ENCODE measurements around the gene PNPLA3.

The PNPLA3 gene, protein sequence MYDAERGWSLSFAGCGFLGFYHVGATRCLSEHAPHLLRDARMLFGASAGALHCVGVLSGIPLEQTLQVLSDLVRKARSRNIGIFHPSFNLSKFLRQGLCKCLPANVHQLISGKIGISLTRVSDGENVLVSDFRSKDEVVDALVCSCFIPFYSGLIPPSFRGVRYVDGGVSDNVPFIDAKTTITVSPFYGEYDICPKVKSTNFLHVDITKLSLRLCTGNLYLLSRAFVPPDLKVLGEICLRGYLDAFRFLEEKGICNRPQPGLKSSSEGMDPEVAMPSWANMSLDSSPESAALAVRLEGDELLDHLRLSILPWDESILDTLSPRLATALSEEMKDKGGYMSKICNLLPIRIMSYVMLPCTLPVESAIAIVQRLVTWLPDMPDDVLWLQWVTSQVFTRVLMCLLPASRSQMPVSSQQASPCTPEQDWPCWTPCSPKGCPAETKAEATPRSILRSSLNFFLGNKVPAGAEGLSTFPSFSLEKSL

DNA sequence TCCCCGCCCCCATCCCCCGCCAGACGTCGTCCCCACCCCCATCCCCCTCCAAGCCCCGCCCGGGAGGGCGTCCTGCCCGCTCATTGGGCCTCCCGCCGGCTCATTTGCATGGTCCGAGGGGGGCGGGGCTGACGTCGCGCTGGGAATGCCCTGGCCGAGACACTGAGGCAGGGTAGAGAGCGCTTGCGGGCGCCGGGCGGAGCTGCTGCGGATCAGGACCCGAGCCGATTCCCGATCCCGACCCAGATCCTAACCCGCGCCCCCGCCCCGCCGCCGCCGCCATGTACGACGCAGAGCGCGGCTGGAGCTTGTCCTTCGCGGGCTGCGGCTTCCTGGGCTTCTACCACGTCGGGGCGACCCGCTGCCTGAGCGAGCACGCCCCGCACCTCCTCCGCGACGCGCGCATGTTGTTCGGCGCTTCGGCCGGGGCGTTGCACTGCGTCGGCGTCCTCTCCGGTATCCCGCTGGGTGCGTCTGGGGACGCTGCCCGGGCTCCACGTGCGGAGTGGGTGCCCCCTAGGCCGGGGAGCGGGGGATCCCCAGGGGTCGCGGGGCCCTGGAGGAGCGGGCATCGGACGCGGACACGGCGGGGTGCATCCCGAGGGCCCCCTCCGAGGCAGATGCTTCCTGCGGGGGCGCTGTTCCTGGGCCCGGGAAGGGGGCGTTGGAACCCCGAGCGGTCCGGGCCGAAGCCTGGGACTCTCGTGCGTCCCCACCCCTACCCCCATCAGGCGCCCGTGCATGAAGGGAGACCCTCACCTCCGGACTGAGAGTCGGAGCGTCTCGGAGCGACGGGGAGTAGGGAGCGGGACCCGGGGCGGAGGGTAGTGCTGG, at the start of gene PNPLA3:
TSS of gene PNPLA3 (plus strand) at position 175 of the 834 bp plus-strand sequence. CDS start at position 282, 107 bp downstream.
- H3K4me3 ChIP-seq (ENCODE audit: low read length) = peak within 1 kb of the TSS; percentile 53; the same call in 1 of the 2 replicates
- no peak for TF ChIP-seq ZNF274 (IDR thresholded peaks at IDR 0.05; ENCODE audit: low read depth, low read length)

GRCh38 chr22:43876866-43877509, 46.6 kb upstream of the PNPLA3 start:
- no peak for TF ChIP-seq ZNF274 (IDR thresholded peaks at IDR 0.05; ENCODE audit: low read depth, low read length)
- H3K4me3 ChIP-seq (ENCODE audit: low read length) = no peak overlapping the region

DNA sequence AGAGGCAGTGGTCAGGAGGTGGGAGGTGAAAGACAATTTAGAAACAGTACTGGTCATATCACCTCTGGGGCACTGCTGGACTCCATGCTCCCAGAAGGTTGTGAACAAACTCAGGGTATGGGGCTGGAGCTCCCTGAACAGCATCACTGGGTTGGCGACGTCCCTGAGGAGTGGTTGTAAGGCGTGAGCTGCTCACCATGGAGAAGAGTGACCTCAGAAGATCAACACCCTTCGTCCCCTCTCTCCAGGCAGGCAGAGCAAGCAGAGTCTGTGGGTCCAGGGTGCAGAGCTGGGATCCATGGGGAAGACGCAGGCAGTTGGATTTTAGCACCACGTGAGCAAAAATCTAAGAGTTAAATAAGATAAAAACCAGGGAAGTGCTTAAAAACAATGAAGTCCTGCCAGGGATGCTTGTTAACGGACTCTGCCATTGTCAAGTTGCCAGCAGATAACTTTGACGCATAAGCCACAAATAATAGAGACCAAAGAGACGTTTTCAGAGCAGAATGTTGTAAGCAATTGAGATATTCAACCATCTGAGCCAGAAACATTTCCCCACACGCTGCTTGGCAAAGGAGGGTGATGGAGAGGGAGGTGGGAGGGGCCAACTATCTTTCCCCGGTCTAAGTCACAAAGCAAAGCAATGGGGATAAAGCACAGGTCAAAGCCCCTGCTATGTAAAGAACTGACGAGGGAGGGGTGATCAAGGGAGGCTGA, 45.4 kb upstream of the PNPLA3 start:
- H3K4me3 ChIP-seq (ENCODE audit: low read length) = no peak overlapping the region
- no peak for TF ChIP-seq ZNF274 (IDR thresholded peaks at IDR 0.05; ENCODE audit: low read depth, low read length)

DNA sequence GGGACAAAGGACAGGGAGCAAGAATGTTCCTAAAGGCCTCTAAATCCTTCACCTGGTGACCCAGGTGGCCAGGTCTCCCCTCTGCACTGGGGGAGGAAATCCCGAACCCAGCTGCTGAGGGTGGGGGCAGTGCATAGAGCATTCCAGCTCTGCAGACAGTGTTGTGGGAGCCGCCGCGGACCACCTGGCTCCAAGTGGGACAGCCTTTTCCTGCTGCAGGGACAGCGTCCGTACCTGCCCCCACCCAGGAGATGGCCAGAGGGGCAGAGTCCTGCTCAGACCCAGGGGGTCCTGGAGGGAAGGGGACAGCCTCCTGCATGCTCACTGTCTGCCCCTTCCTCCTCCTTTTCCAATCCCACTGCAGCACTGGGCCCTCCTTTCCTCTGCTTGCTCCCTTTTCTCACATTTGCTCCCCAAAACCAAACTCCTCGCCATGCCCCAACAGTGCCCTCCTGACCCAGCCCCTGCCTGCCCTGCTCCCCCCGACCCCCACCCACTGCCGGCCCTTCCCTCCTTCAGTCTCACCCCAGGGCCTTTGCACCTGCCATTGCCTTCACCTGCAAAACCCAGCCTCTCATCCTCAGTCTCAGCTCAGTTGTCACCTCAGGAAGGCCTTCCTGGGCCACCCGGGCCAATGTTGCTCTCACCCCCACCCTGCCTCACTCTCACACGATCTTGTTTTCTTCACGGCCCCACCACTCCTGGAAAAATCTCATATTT, 44.6 kb upstream of the PNPLA3 start:
- no peak overlapping the region for H3K4me3 ChIP-seq (ENCODE audit: low read length)
- TF ChIP-seq ZNF274 (IDR thresholded peaks at IDR 0.05; ENCODE audit: low read depth, low read length) = no peak

- TF ChIP-seq ZNF274 (IDR thresholded peaks at IDR 0.05; ENCODE audit: low read depth, low read length) = no peak
- H3K4me3 ChIP-seq (ENCODE audit: low read length) = no peak overlapping the region
Measured at GRCh38 chr22:43879901-43880540, 43.6 kb upstream of the PNPLA3 start.

DNA sequence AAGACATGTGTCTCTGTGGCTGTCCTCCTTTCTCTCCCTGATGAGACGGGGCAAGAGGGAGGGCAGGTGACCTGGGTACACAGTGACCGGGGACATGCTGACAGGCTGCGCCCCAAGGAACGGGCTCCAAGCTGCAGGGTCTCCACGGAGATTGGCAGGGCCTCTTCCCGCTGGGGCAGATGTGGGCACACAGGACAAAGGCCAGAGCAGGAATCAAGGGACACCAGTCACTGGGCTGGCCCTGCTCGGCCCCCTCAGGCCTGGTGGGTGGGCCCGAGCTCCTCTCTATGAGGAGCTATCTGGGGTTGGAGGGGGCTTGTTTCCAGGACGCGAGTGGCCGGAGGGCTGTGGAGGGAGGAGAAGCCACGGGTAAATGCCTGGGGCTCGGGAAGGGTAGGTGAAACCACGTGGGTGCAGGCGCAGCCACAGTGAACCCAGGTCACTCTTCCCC, 43.0 kb upstream of the PNPLA3 start:
- H3K4me3 ChIP-seq (ENCODE audit: low read length) = no peak overlapping the region
- TF ChIP-seq ZNF274 (IDR thresholded peaks at IDR 0.05; ENCODE audit: low read depth, low read length) = no peak

DNA sequence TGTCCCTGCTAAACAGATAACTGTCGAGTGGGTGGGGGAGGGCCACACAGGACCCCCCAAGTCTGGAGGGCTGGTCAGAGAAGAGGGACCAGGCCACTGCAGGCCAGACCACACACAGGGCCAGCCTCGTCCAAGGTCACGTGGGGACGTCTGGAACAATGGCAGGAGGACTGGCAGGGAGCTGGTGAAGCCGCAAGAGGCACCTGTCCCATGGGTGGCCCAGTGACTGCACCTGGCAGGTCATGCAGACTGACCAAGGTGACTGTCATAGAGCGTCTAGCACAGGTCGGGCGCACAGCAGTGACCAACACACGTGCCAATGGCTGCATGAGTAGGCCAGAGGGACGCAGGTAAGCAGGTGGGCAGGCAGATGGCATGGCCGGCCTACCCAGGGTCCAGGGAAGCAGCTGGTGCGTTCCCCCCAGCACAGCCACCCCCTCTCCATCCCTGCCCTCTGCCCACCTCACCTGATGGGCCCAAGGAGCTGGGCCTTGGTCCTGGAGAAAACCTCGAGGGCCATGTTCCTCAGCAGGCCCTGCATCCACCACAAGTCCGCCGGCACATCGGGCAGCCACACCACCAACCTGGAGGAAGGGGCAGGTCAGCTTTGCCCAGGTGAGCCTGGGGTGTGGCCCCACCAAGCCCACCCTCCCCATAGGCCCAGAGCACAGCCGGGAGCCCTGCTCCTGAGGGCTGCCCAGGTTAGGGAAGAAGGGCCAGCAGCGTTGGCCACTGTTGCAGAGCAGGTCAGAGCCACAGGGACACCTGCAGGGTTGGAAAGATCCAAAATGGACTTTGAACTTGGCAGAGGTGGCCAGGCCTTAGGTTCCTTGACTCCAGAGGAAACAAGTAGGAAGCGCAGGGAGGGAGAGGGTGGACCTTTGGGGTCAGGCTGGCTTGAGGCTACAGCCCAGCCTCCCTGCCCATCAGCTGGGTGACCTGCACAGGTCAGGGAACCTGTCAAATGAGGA, 42.2 kb upstream of the PNPLA3 start:
- TF ChIP-seq ZNF274 (IDR thresholded peaks at IDR 0.05; ENCODE audit: low read depth, low read length) = no peak
- H3K4me3 ChIP-seq (ENCODE audit: low read length) = no peak overlapping the region

DNA sequence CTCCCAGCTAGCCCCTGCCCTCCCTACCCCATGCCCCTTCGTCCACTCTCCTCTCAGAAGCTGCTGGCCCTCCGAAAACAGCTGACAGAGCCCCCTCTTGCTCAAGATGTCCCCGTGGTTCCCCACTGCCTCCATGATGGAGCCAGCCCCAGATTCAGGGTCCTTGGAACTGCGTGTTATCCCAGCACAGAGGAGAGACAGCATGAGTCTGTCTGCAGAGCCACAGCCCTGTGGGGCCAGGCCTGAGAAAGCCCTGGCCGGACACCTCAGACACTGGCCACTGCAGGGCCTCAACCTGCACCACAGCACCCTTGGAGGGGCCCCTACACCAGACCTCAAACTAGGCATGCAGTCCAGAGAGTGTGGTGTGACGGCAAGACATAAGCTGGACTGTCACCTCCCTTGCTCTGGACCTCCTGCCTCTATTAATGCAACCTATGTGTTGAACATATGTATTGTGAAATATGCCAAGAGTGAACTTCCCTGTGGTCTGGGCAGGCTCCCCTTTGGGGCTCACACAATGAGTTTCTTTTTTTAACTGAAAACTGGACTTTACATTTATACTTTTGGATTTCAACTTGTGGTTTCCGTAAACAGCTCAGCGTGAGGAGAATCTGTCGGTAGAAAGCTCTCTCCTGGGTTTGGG, 41.4 kb upstream of the PNPLA3 start:
- no peak for TF ChIP-seq ZNF274 (IDR thresholded peaks at IDR 0.05; ENCODE audit: low read depth, low read length)
- H3K4me3 ChIP-seq (ENCODE audit: low read length) = no peak overlapping the region

DNA sequence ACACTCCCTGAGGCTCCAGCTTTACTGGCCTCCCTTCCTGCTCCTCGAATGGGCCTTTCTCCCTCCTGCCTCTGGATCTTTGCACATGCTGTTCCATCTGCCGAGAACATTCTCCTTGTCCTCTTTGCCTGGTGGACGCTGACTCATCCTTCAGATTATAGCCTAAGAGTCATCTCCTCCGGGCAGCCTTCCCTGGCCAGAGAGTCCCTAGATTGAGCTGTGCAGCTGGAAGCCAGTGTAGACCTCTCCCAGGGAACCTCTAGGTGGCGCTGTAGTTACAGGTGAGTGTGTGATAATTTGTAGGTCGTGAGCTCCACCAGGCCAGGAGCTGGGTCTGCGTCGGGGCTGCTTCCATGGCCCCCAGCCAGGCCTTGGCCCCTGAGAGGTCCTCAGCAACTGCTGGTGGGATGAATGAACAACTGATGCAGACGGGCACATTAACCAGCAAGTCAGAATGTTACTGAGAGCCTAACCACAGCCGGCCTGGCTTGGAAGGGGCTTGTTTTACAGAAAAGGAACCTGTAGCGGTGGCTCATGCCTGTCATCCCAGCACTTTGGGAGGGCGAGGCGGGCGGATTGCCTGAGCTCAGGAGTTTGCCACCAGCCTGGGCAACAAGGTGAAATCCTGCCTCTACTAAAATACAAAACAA, 40.5 kb upstream of the PNPLA3 start:
- no peak for TF ChIP-seq ZNF274 (IDR thresholded peaks at IDR 0.05; ENCODE audit: low read depth, low read length)
- H3K4me3 ChIP-seq (ENCODE audit: low read length) = no peak overlapping the region

GRCh38 chr22:43883719-43884415, 39.7 kb upstream of the PNPLA3 start:
- H3K4me3 ChIP-seq (ENCODE audit: low read length) = no peak overlapping the region

More at GRCh38 chr22:43883719-43884415, 39.7 kb upstream of the PNPLA3 start:
- no peak for TF ChIP-seq ZNF274 (IDR thresholded peaks at IDR 0.05; ENCODE audit: low read depth, low read length)
